A549 (cell line): Measurements from ENCODE around the gene SCRT2.

ENCODE experiments used
- CBX2 ChIP-seq: fragments of 200-600 bp; sonication (generic); IDR thresholded peaks from 2 replicates; pipeline ENCODE4 v1.6.1; 2016; ENCODE audit warnings: low read depth, mild to moderate bottlenecking, borderline replicate concordance
- CBX8 ChIP-seq: fragments of 200-600 bp; sonication (generic); IDR thresholded peaks from 2 replicates; pipeline ENCODE4 v1.6.1; 2016
- CTCF ChIP-seq: fragments of >200 bp; sonication (Bioruptor Twin); formaldehyde crosslinking; IDR thresholded peaks from 3 replicates; pipeline ENCODE4 v1.5.1; 2016
- POLR2A ChIP-seq: IDR thresholded peaks from 2 replicates; pipeline ENCODE4 v1.6.1; 2012; ENCODE audit warnings: mild to moderate bottlenecking, low read length
- RAD21 ChIP-seq, 2 experiments: fragments of >200 bp in 1 of 2; sonication (Bioruptor Twin) in 1 of 2; formaldehyde crosslinking in 1 of 2; IDR thresholded peaks in 1 of 2; conservative IDR thresholded peaks in 1 of 2; 2 replicates in 1 of 2; 3 replicates in 1 of 2; pipeline ENCODE4 v1.6.1; 2012 to 2018; ENCODE audit warnings: inconsistent platforms in 1 of 2
- RARB ChIP-seq: fragments of 250-450 bp; sonication (Bioruptor Pico); IDR thresholded peaks from 2 replicates; pipeline ENCODE4 v1.8.0; 2021; ENCODE audit warnings: mild to moderate bottlenecking, moderate library complexity
- SMC3 ChIP-seq: fragments of >200 bp; sonication (Bioruptor Twin); formaldehyde crosslinking; IDR thresholded peaks from 3 replicates; pipeline ENCODE4 v1.6.1; 2018; ENCODE audit warnings: inconsistent platforms
- TF ChIP-seq, protein P1 (sequence below): fragments of 150-350 bp; IDR thresholded peaks from 2 replicates; pipeline ENCODE4 v1.6.1; 2014; ENCODE audit warnings: low read depth, mild to moderate bottlenecking, low read length

DNA sequence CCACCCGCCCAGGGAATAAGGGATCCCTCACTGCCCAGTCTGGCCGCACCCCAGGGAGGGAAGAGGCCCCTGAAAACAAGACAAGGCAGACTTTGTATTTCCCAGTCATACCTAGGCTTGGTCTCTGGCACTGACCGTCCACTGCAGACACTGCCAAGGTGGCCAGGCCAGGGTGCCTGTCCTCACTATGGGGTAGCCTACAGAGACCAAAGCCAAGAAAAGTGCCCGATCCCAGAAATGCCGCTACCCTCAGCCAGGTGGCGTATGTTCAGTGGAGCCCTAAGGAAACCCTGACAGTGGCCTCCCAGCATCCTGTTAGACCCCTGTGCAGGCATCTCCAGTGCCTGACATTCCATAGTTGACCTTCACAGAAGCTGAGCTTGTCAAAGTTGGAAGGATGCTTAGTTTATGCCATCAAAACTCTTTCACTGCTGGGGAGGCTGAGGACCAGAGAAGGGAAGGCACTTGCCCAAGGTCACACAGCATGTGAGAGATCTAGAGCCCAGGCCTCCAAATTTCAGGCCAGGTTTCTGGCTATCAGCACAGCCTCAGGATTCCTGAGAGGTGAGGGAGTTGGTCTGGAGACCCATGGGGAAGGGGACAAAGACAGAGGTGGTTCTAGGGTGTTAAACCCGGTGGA is 2.5 kb downstream of the SCRT2 start:
- TF ChIP-seq RAD21 (conservative IDR thresholded peaks at IDR 0.05 in 1 of 2, IDR thresholded peaks at IDR 0.05 in 1 of 2) (peak in 1 of 2 experiments; percentile 29; a peak in 2 of 5 replicates), CTCF (peak; percentile 25; the same call in 1 of the 3 replicates), RARB (no peak), POLR2A (no peak), SMC3 (no peak), CBX2 (no peak), CBX8 (no peak)
- TF ChIP-seq, protein P1, sequence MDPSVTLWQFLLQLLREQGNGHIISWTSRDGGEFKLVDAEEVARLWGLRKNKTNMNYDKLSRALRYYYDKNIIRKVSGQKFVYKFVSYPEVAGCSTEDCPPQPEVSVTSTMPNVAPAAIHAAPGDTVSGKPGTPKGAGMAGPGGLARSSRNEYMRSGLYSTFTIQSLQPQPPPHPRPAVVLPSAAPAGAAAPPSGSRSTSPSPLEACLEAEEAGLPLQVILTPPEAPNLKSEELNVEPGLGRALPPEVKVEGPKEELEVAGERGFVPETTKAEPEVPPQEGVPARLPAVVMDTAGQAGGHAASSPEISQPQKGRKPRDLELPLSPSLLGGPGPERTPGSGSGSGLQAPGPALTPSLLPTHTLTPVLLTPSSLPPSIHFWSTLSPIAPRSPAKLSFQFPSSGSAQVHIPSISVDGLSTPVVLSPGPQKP = no peak
